HT1080 (cell line): ENCODE results near the gene CD48. TPM values are rescaled to one million over a fixed set of nuclear protein-coding genes. Genes with fewer than 3 reads are reported as not detected.

ENCODE experiments used
- DNase-seq: peaks from one replicate; pipeline ENCODE4 v3.0.0-alpha.2; 2015; ENCODE audit warnings: low read depth
- polyA plus RNA-seq, 2 experiments: library from polyadenylated mRNA; depleted of rRNA; stranded (reverse); fragments of >200 nt; gene quantifications; 2 replicates each; pipeline ENCODE4 v1.2.3, GENCODE V29; 2015
- total RNA-seq: library from RNA; depleted of rRNA; stranded (reverse); fragments of >200 nt; shearing (Covaris generic); gene quantifications from 2 replicates; pipeline ENCODE4 v1.2.3, GENCODE V29; 2014; rRNA removed

Gene CD48
- total RNA-seq, result not detected in 2 replicates
- polyA plus RNA-seq (2015; cell fraction: cytosol; rRNA removed), result not detected in 2 replicates
- not detected in 2 replicates for polyA plus RNA-seq (2015; cell fraction: nucleus; rRNA removed)

GRCh38 chr1:160711602-160712311 is at the start of gene CD48:
Gene CD48, minus strand, starts transcription at chr1:160711822. Its CDS starts 59 bp downstream, at chr1:160711763.
- DNase-seq, result no peak

- peak; percentile 34 for DNase-seq
Observed at GRCh38 chr1:160761046-160761445, 49.4 kb upstream of the CD48 start.

- no peak for DNase-seq
Observed at GRCh38 chr1:160759740-160760139, 48.1 kb upstream of the CD48 start.

GRCh38 chr1:160758521-160758920 is 46.9 kb upstream of the CD48 start:
- DNase-seq, result no peak

GRCh38 chr1:160756849-160757201 is 45.2 kb upstream of the CD48 start:
- DNase-seq, result no peak

GRCh38 chr1:160755911-160756848 is 44.6 kb upstream of the CD48 start:
- no peak for DNase-seq

- DNase-seq, result no peak
Observed at GRCh38 chr1:160755461-160755860, 43.8 kb upstream of the CD48 start.

GRCh38 chr1:160753594-160753993 is 42.0 kb upstream of the CD48 start:
- no peak for DNase-seq

GRCh38 chr1:160752924-160753323 is 41.3 kb upstream of the CD48 start:
- DNase-seq, result no peak

- DNase-seq, result no peak
Observed at GRCh38 chr1:160752406-160752805, 40.8 kb upstream of the CD48 start.

GRCh38 chr1:160750608-160751007 is 39.0 kb upstream of the CD48 start:
- DNase-seq, result no peak

- peak; percentile 41 for DNase-seq
Observed at GRCh38 chr1:160748878-160749269, 37.3 kb upstream of the CD48 start.

GRCh38 chr1:160748181-160748877 is 36.7 kb upstream of the CD48 start:
- peak; percentile 91 for DNase-seq

GRCh38 chr1:160747717-160748116 is 36.1 kb upstream of the CD48 start:
- no peak for DNase-seq

GRCh38 chr1:160746836-160747500 is 35.3 kb upstream of the CD48 start:
- peak; percentile 38 for DNase-seq

- DNase-seq, result no peak
Observed at GRCh38 chr1:160745551-160745950, 33.9 kb upstream of the CD48 start.

GRCh38 chr1:160744852-160745520 is 33.4 kb upstream of the CD48 start:
- DNase-seq, result no peak

GRCh38 chr1:160744199-160744851 is 32.7 kb upstream of the CD48 start:
- no peak for DNase-seq

GRCh38 chr1:160743266-160743665 is 31.6 kb upstream of the CD48 start:
- DNase-seq, result no peak
